HG03159 (cell line): ENCODE data around the gene SLC39A11.
"Not testable (repeated sequence)": the region's sequence is repeated elsewhere in the genome, so short reads cannot be mapped to it uniquely, and the experiment has no call there.

ENCODE experiments used
- ATAC-seq: cut with Tn5 transposase; IDR thresholded peaks from one replicate; pipeline ENCODE4 v1.9.1; 2021; ENCODE audit warnings: mild to moderate bottlenecking, moderate library complexity; ENCODE audit not compliant: unreplicated experiment

The SLC39A11 gene

DNA sequence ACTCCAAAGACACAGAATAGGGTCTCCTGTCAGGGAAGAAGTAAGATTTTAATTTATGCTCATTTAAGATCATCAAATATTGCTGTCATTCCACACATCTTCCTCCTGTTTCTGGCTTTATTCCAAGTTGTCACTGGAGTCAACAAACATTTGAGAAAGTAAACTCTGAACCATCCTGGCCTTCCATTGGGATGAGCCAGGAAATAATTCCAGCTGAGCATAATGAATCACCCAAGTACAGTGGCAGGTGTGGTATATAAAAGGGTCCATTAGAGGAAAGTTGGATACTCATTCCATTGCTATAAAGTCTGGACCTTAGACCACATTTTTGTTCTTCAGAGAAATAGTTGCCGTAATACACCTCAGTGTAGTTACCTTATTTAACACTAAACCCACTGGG lies 246.1 kb downstream of the SLC39A11 start:
- no peak for ATAC-seq

DNA sequence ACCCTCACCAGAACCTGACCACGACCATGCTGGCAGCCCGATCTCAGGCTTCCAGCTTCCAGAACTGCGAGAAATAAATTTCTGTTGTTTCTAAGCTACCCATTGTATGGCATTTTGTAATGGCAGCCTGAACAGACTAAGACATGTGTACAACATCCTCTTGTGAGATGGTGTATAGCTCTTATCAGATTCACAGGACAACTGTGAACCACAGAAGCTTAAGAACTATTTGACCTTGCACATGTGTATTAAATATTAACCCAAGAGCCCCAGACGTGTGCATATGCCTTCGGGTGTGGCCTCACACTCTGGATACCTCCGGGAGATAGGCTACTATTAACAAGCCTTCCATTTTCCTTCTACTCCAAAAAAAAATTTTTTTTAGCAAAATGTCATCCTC lies 248.9 kb downstream of the SLC39A11 start:
- ATAC-seq = no peak

DNA sequence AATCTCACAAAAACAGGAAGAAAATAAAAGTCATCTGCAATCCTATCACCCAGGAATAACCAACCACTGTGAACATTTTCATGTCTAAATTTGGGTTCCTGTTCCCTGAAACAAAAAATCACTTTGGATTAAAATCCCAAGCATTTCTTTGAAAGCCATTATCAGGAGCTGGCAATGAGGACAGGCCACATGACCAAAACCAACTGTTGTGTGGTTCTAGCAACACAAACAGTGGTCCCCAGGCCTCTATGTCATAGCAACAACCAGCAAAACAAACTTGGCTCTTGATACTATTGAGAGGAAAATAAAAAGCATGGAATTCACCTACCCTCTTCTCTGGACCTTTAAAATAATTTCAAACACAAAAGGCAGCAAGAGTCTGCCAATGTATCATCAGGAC lies 252.5 kb downstream of the SLC39A11 start:
- ATAC-seq = no peak

DNA sequence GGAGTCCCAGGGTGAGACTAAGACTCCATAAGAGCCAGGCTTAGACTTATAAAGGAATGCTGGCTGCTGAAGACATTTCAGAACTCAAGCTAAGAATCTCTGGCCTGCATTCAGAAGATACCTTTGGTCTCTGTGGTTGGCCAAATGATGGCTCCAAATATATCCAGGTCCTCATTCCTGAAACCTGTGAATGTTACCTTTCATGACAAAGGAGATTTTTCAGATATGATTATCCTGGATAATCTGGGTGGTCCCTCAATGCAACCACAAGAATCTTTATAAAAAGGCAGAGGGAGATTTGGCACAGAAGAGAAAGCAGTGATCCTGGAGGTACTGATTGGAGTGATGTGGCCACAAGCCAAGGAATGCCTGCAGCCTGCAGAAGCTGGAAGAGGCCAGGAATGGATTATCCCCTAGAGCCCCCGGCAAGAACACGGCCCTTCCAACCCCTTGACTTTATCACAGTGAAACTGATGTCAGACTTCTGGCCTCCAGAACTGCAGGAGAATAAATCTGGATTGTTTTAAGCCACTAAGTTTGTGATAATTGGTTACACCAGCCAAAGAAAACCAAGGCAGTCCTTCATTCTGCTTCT lies 253.3 kb downstream of the SLC39A11 start:
- ATAC-seq = no peak

DNA sequence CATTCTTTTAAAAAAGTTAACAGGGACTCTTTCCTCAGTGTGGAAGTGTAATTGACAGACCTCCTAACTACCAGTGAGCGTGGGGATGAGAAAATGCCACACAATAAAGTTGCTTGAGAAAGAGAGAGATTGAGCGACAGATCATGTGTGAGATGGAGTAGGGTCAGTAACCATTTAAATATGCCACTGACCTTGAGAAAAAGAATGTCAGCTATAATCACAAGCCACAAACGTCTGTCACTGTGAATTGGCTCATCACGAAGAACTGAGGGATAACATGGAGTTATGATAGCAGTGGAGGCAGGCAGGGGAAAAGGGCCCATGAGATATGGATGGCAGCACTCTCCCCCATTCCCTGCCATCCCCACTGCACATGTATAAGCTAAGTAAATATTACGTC lies 253.9 kb downstream of the SLC39A11 start:
- ATAC-seq = no peak

DNA sequence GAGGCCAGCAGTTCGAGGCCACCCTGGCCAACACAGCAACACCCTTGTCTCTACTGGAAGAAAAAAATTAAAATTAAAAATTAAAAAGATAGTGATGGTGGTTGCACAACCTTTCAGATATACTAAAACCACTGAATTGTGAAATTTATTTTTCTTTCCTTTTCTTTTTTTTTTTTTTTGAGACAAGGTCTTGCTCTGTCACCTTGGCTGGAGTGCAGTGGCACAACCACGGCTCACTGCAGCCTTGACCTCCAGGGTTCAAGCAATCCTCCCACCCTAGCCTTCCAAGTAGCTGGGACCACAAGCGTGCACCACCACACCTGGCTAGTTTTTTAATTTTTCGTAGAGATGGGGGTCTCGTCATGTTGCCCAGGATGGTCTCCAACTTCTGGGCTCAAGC lies 254.4 kb downstream of the SLC39A11 start:
- ATAC-seq = no peak

DNA sequence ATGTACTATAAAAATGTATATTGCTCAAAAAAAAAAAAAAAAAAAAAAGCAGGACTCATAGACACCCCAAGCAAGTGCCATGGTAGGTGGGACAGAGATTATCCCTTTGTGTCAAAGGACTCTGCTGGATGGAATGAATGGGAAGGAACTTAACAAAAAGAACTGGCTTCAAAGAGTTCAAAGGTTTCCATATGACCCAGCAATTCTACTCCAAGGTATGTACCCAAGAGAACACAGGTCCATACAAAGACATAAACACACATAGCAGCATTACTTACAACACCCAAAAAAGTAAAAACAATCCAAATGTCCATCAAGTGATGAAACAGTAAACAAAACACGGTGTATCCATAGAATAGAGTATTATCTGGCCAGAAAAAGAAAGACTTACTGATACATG lies 255.2 kb downstream of the SLC39A11 start:
- no peak for ATAC-seq

DNA sequence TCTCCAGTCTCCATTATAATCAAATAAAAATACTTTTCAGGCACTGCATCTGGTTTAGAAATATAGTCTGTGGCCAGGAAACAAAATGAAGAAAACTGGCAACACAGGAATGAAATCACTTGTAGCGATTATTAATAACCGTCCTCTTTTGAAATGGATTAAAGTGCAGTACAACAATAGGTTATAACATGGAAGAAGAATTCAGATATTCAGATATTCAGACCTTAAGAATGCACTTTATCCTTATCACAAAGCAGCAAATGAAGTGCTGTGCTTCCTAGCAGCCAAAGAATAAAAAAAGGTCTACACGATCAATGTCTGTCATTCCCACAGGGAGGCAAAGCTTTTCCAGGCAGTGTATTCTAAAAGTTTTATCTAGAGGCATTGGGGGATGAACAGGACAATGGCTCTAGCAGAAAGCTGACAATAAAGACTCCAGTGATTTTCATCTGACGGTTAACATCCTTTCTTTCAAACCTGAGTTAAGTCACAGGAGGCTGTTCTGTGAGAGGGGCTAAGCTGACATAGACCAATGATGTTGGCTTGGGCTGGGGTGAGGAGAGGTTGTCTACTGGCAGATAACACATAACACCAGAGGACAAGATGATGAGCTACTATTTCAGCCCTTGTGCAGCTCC lies 259.2 kb downstream of the SLC39A11 start:
- ATAC-seq = no peak

DNA sequence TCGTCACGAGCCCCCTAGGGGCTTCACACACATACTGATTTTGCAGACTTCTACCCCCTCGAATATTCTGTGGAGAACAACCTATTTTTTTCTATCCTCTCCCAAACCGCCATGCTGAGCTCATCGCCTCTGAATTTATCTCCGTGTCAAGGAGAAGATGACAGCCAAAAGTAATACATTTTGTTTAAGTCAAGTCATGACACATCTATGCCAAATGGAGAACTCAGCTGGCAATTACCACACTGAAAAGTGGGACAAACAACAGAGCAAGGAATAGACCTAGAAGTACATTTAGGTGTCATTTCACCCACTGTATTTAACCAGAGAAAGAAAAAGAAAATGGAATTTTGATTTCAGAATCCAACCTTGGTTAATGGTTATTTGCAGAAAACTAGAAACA lies 260.2 kb downstream of the SLC39A11 start:
- no peak for ATAC-seq

DNA sequence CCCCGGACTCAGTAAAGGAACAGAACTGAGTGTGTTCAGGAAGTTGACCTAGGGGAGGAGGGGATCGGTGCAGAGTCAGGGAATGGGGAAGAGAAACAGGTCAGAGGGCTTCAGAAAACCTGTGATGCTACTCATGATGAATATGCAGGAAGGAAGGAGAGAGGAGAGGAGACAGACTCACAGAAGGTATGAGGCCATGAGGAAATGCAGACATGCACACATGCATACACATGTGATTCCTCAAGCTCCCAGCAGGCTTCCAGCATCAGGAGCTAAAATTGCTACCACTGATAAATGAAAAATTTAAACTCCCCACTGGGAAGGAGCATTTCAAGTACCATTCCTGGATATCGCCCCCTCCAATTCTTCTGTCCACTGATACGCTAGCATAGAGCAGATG lies 262.6 kb downstream of the SLC39A11 start:
- ATAC-seq = no peak

DNA sequence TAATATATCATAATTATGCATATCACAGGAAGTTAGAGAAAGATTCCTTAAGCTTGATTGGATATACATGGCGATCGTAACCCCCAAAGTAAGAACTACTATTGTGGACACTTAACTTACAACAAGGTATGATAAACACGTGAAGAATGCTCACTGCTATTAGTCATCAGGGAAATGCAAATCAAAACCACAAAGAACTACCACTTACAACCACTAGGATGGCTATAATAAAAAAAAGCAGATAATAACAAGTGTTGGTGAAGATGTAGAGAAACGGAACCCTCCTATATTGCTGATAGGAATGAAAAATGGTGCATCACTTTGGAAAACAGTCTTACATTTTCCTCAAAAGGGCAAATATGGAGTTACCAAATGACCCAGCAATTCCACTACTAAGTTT lies 265.9 kb downstream of the SLC39A11 start:
- no peak for ATAC-seq

DNA sequence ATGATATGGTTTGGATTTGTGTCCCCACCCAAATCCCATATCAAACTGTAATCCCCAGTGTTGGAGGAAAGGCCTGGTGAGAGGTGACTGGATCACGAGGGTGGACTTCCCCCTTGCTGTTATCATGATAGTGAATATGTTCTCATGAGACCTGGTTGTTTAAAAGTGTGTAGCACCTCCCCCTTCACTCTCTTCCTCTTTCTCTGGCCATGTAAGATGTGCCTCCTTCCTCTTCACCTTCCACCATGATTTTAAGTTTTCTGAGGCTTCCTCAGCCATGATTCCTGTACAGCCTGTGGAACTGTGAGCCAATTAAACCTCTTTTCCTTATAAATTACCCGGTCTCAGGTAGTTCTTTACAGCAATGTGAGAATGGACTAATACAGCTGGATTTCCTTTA lies 266.4 kb downstream of the SLC39A11 start:
- ATAC-seq = not testable (repeated sequence)

DNA sequence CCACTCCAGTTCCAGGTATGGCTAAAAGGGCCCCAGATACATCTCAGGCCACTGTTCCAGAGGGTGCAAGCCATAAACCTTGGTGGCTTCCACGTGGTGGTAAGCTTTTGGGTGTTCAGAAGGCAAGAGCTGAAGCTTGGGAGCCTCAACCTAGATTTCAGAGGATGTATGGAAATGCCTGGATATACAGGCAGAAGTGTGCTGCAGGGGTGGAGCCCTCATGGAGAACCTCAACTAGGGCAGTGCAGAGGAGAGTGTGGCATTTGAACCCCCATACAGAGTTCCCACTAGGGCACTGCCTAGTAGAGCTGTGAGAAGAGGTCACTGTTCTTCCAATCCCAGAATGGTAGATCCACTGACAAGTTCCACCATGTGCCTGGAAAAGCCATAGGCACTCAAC lies 267.3 kb downstream of the SLC39A11 start:
- ATAC-seq = no peak

DNA sequence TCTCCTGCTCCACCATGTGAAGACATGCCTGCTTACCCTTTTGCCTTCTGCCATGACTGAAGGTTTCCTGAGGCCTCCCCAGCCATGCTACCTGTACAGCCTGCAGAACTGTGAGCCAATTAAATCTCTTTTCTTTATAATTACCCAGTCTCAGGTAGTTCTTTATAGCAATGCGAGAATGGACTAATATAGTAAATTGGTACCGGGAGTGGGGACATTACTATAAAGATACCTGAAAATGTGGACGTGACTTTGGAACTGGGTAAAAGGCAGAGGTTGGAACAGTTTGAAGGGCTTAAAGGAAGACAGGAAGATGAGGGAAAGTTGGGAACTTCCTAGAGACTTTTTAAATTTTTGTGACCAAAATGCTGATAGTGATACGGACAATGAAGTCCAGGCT lies 268.2 kb downstream of the SLC39A11 start:
- ATAC-seq = not testable (repeated sequence)

DNA sequence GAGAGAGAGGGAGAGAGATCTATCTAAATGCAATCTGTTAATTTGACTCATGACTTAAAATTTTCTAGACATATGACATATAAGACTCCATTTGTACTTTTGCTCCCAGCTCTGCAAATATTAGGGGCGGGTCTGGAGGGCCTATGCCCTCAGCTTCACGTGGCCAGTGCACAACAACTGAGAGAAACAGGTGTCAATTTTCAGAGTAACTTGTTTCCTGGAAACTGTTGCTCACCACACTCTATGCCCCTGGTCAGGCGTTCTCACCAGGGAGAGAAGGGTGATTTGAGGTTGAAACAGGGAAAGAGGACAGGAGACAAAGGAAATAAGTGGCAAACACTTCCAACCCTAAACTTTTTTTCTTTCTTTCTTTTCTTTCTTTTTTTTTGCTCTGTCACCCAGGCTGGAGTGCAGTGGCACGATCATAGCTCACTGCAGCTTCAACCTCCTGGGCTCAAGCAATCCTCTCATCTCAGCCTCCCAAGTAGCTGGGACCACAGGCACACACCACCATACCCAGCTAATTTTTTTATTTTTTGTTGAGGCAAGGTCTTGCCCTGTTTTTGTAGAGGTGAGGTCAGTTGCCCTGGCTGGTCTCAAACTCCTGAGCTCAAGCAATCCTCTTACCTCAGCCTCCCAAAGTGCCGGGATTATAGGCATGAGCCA lies 270.0 kb downstream of the SLC39A11 start:
- ATAC-seq = no peak

DNA sequence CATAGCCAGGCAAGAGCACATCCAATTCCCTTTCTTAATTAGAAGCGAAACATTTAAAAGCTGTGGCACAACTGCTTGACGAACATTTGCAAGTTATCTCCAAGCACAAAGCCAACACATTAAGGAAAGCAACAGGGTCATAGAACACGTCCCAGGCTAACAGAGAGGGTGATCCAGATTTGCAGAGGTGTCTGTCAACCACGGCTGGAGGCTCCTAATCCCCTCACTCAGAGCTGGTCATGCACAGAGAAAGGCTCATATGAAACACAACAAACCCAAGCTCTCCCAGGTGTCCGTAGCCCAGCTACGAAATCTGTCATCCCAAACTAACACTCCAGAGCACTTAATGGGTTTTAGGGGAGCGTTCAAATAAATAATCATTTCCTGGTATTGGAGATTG lies 276.1 kb downstream of the SLC39A11 start:
- ATAC-seq = no peak

DNA sequence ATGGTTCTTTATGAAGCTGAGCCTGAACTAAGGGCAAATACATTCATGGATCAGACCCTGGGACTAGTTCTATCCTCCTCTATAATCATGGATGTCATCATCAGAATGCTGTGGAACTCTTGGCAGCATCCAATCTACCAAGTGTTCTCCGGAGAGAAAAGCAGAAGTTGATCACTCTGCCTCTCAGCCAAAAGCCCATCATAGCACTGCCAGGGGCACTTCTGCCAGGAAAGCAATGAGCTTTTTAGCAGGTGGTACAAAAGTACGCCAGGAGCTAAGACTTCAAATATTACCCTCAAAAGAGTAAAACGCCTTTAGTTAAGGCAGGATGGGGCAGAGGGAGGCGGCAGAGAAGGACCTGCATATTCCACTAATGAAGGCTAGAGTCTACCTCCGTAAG lies 279.0 kb downstream of the SLC39A11 start:
- ATAC-seq = no peak

DNA sequence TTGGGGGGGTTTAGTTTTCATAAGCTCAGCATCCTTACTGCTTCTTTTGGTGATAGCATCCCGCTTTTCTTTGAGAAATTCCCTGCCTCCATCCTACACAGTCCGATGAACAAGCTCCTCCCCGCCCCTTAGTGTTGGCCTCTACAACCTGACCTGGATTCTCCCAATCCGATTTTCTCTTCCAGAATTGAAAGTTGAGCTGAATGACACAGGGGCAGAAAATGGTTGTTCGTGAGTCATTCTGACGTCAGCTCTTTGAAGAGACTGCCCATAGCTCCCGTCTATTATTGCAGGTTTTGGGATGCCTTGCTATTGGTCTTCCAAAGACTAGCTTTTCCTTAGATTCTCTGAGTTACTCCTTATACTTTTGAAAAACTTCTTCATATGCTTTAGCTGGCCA lies 279.7 kb downstream of the SLC39A11 start:
- ATAC-seq = no peak

DNA sequence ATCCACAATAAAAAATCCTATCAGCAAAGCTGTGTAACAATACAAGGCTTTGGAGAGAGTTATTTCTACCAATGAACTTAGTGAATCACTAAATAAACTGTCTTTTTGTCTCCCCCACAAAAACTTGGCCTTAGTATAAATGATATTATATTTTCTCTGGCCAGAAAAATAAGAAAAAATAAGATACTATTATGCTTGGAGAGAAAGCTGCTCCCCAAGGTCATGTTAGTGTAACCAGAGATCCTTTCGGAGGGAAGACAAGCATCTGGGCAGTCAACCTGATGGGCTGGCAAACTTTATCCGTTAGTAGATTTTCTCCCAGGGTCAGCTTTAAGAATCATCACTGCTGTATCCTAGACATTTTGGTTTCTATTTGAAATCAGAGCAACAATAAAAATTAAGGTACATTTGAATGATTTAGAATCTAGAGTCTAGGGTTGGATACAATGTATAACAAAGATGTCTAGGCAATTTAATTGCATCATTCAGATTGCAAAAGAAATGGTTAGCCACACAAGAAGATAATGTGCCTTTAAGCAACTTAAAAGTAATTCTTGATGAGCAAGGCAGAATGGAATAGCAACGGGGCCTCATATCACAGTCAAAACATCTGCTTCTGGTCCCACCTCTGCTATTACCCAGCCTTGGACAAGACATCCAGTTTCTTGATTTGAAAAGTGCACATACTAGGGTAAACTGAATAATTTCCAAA lies 280.4 kb downstream of the SLC39A11 start:
- ATAC-seq = no peak

DNA sequence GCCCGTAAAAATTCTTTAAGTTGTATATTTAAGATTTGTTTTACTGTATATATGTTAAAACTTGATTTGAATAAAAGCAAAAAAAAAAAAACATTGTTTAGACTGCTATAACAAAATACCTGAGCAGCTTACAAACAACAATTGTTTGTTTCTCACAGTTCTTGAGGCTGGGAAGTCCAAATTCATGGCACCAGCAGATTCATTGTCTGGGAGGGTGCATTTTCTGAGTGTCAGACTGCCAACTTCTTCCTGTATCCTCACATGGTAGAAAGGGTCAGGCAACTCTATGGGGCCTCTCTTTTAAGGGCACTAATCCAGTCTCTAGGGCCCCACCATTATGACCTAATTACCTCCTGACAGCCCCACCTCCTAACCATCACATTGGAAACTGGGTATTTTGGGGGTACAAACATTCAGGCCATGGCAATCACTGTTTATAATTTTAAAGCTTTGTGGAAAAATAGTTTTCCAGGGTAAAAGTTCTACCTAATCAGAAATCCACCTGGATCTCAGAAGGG lies 281.4 kb downstream of the SLC39A11 start:
- ATAC-seq = no peak

DNA sequence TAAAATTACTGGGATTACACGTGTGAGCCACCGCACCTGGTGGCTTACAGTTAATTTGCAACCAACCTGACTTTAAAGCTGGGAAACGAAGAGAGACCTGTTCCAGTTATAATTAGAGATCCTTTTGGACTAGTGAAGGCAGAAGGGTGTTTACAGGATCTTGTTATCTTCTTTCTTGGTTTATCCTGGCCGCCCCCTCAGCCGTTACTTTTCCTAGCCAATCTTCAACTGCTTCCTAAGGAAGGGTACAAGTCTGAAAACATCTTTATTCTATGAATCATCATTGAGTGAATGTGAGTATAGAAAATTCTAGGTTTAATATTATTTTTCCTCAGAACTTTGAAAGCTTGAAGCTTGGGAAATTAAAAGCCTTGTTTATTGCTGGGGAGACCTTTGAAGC lies 286.5 kb downstream of the SLC39A11 start:
- no peak for ATAC-seq
